Activated naive CD4-positive, alpha-beta T cell treated with anti-CD3 and anti-CD28 coated beads, Interleukin-2, amount 10 ng/mL, durations not matched to agents 7 days and 5 days (primary cell): ENCODE measurements around the gene KRTAP10-1.
"Not testable (repeated sequence)": the region's sequence is repeated elsewhere in the genome, so short reads cannot be mapped to it uniquely, and the experiment has no call there.

ENCODE experiments used
- CTCF ChIA-PET: fragments of 350-600 bp; sonication (Branson Sonifier 250); formaldehyde crosslinking; loops from one replicate; lab custom pipeline; 2021; ENCODE audit warnings: antibody characterized with exemption; lab: Charles Lee
- DNase-seq: peaks from one replicate; pipeline ENCODE4 v3.0.0-alpha.2; 2020
- H3K27ac Mint-ChIP-seq: one replicate; pipeline ENCODE4 v1.8.0; 2021; ENCODE audit warnings: mild to moderate bottlenecking, moderate library complexity, mixed read lengths
- H3K27me3 Mint-ChIP-seq: one replicate; pipeline ENCODE4 v1.8.0; 2021; ENCODE audit warnings: mild to moderate bottlenecking, mixed read lengths
- H3K36me3 Mint-ChIP-seq: one replicate; pipeline ENCODE4 v1.8.0; 2021; ENCODE audit warnings: mixed read lengths
- H3K4me1 Mint-ChIP-seq: one replicate; pipeline ENCODE4 v1.8.0; 2021; ENCODE audit warnings: mixed read lengths
- H3K4me3 Mint-ChIP-seq: one replicate; pipeline ENCODE4 v1.8.0; 2021; ENCODE audit warnings: mild to moderate bottlenecking, moderate library complexity, mixed read lengths
- H3K9me3 Mint-ChIP-seq: one replicate; pipeline ENCODE4 v1.8.0; 2021; ENCODE audit warnings: mixed read lengths

The KRTAP10-1 gene

GRCh38 chr21:44574457-44575306 lies 34.7 kb upstream of the KRTAP10-1 start:
- peaks cover 24% of the 10 kb centered on the region for H3K9me3 Mint-ChIP-seq
- H3K4me1 Mint-ChIP-seq: no peaks in the 10 kb centered on the region
- H3K27ac Mint-ChIP-seq: no peak overlapping the region
- no peak for DNase-seq
- CTCF ChIA-PET: interaction anchor here (0.7 to 1.0 kb wide), 3 partner anchors 38 to 157 kb away, joined by 3 read pairs; no protein-coding TSS in a partner anchor
- peaks cover 9% of the 10 kb centered on the region for H3K36me3 Mint-ChIP-seq
- H3K27me3 Mint-ChIP-seq: peaks cover 37% of the 10 kb centered on the region
- H3K4me3 Mint-ChIP-seq: no peak overlapping the region

DNA sequence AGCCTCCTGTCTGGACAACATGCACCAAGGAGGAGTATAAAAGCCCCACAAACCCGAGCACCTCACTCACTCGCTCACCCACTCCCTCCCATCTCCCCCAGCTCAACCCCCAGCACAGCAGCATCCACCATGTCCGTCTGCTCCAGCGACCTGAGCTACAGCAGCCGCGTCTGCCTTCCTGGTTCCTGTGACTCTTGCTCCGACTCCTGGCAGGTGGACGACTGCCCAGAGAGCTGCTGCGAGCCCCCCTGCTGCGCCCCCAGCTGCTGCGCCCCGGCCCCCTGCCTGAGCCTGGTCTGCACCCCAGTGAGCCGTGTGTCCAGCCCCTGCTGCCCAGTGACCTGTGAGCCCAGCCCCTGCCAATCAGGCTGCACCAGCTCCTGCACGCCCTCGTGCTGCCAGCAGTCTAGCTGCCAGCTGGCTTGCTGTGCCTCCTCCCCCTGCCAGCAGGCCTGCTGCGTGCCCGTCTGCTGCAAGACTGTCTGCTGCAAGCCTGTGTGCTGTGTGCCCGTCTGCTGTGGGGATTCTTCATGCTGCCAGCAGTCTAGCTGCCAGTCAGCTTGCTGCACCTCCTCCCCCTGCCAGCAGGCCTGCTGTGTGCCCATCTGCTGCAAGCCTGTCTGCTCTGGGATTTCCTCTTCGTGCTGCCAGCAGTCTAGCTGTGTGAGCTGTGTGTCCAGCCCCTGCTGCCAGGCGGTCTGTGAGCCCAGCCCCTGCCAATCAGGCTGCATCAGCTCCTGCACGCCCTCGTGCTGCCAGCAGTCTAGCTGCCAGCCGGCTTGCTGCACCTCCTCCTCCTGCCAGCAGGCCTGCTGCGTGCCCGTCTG lies 33.8 kb upstream of the KRTAP10-1 start, which contains the start of gene KRTAP10-4:
Gene KRTAP10-4, plus strand, starts transcription at position 100 of the 827 bp plus-strand sequence. Its CDS starts 30 bp downstream, at position 130.
- DNase-seq, H3K36me3 Mint-ChIP-seq, H3K4me1 Mint-ChIP-seq, H3K27ac Mint-ChIP-seq, H3K4me3 Mint-ChIP-seq: not testable (repeated sequence)
- Mint-ChIP-seq H3K9me3 (peaks cover 23% of the 10 kb centered on the region), H3K27me3 (peaks cover 34% of the 10 kb centered on the region)
- CTCF ChIA-PET: interaction anchor here (0.7 to 1.0 kb wide), 2 partner anchors 38 to 158 kb away, joined by 3 read pairs; no protein-coding TSS in a partner anchor

- CTCF ChIA-PET: no interaction called here
- H3K27ac Mint-ChIP-seq: no peak overlapping the region
- peaks cover 20% of the 10 kb centered on the region for H3K9me3 Mint-ChIP-seq
- DNase-seq: no peak
- no peaks in the 10 kb centered on the region for H3K4me1 Mint-ChIP-seq
- no peak overlapping the region for H3K4me3 Mint-ChIP-seq
- peaks cover 8% of the 10 kb centered on the region for H3K36me3 Mint-ChIP-seq
- H3K27me3 Mint-ChIP-seq: peaks cover 38% of the 10 kb centered on the region
Observed at GRCh38 chr21:44572959-44573583, 33.1 kb upstream of the KRTAP10-1 start.

DNA sequence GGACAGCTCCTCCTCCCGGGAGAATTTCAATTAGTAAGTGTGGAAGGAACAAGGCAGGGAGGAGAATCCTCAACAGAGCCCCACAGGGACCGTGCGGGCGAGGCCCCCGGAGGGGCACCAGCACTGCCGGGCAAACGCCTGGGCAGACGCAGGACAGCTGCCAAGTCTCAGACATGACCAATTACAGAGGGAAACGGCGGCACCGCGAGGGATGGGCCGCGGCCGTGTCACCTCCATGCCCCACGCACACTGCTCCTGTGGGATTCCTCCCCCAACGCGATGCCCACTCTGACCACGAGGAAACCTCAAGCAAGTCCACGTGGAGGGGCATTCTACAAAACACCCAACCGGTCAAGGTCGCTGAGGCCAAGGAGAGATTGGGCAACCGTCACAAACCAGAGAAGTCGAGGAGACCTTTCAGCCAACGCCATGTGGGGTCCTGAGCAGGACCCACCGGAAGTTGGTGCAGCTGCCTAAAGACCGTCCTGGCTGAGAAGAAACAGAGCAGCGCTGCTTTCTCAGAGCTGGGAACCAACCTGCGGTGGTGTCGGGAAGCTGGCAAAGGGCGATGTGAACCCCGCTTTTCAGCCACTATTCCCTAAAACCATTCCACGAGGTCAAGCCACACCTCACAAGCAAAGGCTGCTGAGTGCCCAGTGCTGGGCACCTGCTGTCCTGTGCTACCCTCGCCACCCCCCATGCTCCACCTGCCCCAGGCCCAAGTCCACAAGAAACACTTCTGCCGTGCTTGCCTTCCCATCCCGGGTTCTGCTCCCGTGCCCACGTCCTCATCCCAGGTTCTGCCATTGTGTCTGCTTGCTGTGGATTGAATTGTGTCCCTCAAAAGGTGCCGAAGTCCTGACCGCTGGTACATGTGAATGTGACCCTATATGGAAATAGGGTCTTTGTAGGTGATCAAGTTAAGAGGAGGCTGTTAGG lies 32.1 kb upstream of the KRTAP10-1 start:
- no peak for DNase-seq
- Mint-ChIP-seq H3K27ac (no peak overlapping the region), H3K9me3 (peaks cover 10% of the 10 kb centered on the region), H3K4me1 (no peaks in the 10 kb centered on the region), H3K27me3 (peaks cover 44% of the 10 kb centered on the region), H3K4me3 (no peak overlapping the region), H3K36me3 (peaks cover 3% of the 10 kb centered on the region)
- CTCF ChIA-PET: no interaction called here

GRCh38 chr21:44571296-44571695 lies 31.3 kb upstream of the KRTAP10-1 start:
- peaks cover 3% of the 10 kb centered on the region for H3K9me3 Mint-ChIP-seq
- no peak overlapping the region for H3K27ac Mint-ChIP-seq
- H3K4me3 Mint-ChIP-seq: no peak overlapping the region
- CTCF ChIA-PET: no interaction called here
- peaks cover 1% of the 10 kb centered on the region for H3K36me3 Mint-ChIP-seq
- no peak for DNase-seq
- H3K4me1 Mint-ChIP-seq: no peaks in the 10 kb centered on the region
- peaks cover 44% of the 10 kb centered on the region for H3K27me3 Mint-ChIP-seq

DNA sequence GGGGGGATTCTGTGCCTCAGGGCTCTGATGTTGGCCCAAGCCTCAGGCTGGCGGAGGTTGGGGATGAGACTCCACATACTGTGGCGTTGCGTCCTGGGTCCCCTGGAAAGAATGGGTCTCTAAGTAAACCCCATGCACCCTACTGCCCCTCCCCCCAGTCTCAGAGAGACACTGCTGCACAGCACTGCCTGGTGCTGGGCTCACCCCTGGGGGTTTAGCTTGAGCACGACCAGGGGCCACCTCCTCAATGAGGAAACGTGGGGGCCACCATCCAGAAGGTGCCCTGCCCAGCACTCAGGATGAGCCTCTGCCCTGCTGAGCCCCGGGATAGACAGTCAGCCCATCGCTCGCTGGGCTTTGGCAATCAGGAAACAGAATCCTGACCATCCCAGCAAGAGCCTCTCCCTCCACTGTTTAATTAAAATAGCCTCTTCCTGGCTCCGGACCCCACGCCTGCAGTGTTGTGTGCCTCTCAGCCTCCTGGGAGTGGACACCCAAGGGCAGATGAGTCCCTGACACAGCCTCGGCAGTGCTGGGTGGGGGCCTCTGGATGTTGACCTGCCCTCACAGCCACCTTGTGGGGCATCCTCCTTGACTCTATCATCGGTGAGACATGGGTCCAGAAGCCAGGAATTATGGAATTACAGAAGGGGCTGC lies 30.0 kb upstream of the KRTAP10-1 start:
- H3K4me3 Mint-ChIP-seq: no peak overlapping the region
- no peak for DNase-seq
- H3K27me3 Mint-ChIP-seq: peaks cover 42% of the 10 kb centered on the region
- CTCF ChIA-PET: no interaction called here
- H3K36me3 Mint-ChIP-seq: peaks cover 1% of the 10 kb centered on the region
- no peaks in the 10 kb centered on the region for H3K9me3 Mint-ChIP-seq
- H3K4me1 Mint-ChIP-seq: peaks cover 6% of the 10 kb centered on the region
- no peak overlapping the region for H3K27ac Mint-ChIP-seq

DNA sequence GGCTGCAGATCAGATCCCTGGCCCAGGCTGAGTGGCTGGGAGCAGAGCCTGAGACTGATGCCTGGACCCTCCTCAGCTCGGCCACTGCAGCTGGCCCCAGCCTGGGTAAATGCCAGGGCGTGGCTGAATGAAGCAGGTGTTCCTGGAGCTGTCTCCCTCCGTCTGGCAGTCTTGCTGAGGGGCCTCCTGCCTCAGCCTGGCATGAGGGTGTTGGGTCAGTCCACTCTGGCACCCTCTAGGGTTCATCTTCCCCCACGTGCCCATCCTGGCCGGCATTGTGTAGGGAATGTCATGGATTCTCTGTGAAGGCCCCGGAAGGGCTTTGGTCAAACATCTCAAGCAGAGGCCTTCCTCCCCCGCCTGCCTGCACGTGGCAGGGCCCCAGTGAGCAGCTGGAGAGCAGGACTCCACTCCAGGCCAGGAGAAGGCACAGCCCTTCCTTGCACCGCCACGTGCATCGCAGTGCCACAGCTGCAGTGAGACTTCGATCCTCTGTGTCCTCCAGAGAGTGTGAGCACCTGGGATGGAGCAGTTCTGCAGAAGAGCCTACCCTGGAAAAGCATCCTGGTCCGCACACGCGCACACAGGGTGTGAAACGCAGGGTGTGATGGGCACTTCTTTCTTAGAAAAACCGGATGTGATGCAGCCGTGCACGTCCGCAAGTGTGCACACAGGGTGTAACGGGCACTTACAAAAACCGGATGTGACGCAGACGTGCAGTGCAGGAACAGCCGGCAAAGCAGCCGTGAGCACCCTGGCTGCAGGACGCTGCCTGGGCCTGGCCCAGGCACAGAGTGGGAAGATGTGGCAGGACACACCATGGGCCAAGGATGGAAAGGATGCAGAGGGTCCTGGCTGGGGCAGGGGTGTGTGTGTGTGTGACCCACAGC lies 28.9 kb upstream of the KRTAP10-1 start:
- no peak for DNase-seq
- peaks cover 31% of the 10 kb centered on the region for H3K27me3 Mint-ChIP-seq
- H3K4me1 Mint-ChIP-seq: peaks cover 14% of the 10 kb centered on the region
- H3K4me3 Mint-ChIP-seq: no peak overlapping the region
- H3K9me3 Mint-ChIP-seq: no peaks in the 10 kb centered on the region
- CTCF ChIA-PET: no interaction called here
- H3K36me3 Mint-ChIP-seq: peaks cover 1% of the 10 kb centered on the region
- H3K27ac Mint-ChIP-seq: peak overlapping the region; percentile 58

DNA sequence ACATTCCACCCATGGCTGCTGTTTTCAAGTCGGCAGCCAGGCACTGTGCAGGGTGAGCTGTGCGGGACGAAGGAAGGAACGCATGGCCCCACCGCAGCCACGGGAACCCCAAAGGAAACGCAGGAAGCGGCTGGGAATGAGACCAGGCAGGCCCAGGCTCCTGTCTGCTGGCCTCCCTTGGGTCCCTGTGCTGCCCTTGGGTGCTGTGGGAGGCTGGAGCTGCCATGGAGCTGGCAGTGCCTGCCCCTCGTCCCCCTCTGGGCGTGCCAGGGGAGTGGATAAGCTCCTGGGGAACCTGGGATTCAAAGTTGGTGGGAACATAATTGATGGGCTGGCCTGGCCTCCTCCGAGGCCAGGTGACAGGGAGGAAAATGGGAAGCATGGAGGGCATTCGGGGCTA lies 28.3 kb upstream of the KRTAP10-1 start:
- Mint-ChIP-seq H3K4me1 (peaks cover 14% of the 10 kb centered on the region), H3K27me3 (peaks cover 25% of the 10 kb centered on the region), H3K4me3 (no peak overlapping the region), H3K9me3 (peaks cover 1% of the 10 kb centered on the region), H3K36me3 (peaks cover 2% of the 10 kb centered on the region), H3K27ac (no peak overlapping the region)
- CTCF ChIA-PET: no interaction called here
- no peak for DNase-seq

GRCh38 chr21:44567481-44568171 lies 27.6 kb upstream of the KRTAP10-1 start:
- H3K36me3 Mint-ChIP-seq: peaks cover 3% of the 10 kb centered on the region
- H3K27ac Mint-ChIP-seq: no peak overlapping the region
- no peak for DNase-seq
- CTCF ChIA-PET: no interaction called here
- H3K27me3 Mint-ChIP-seq: peaks cover 20% of the 10 kb centered on the region
- H3K4me1 Mint-ChIP-seq: peaks cover 14% of the 10 kb centered on the region
- peaks cover 3% of the 10 kb centered on the region for H3K9me3 Mint-ChIP-seq
- H3K4me3 Mint-ChIP-seq: no peak overlapping the region

- Mint-ChIP-seq H3K27ac (no peak overlapping the region), H3K4me1 (peaks cover 14% of the 10 kb centered on the region), H3K27me3 (peaks cover 13% of the 10 kb centered on the region), H3K9me3 (peaks cover 12% of the 10 kb centered on the region), H3K36me3 (peaks cover 11% of the 10 kb centered on the region), H3K4me3 (no peak overlapping the region)
- CTCF ChIA-PET: no interaction called here
- no peak for DNase-seq
Observed at GRCh38 chr21:44566403-44566802, 26.4 kb upstream of the KRTAP10-1 start.

GRCh38 chr21:44564886-44565598 lies 25.0 kb upstream of the KRTAP10-1 start:
- H3K36me3 Mint-ChIP-seq: peaks cover 14% of the 10 kb centered on the region
- no peak for DNase-seq
- peak overlapping the region; percentile 88 for H3K27ac Mint-ChIP-seq
- CTCF ChIA-PET: no interaction called here
- no peak overlapping the region for H3K4me3 Mint-ChIP-seq
- H3K4me1 Mint-ChIP-seq: peaks cover 14% of the 10 kb centered on the region
- H3K9me3 Mint-ChIP-seq: peaks cover 18% of the 10 kb centered on the region
- peaks cover 13% of the 10 kb centered on the region for H3K27me3 Mint-ChIP-seq
